ENCODE data around the gene SOX9.

- no peak for TF ChIP-seq CTCF (IDR thresholded peaks at IDR 0.05)
- TF ChIP-seq POLR2A (IDR thresholded peaks at IDR 0.05), result no peak
These were observed 3.9 kb upstream of the SOX9 start for GRCh38 chr17:72116661-72117521.

All from Peyer's patch (tissue), 4 donors.